Measurements from ENCODE around the gene SHOX.

SHOX gene

GRCh38 chrX:642436-643240 is 12.0 kb downstream of the SHOX start:
- Histone ChIP-seq H3K9me2 (replicated peaks; ENCODE audit: control insufficient read depth, low read length) (no peaks in the 10 kb centered on the region), H3K4me3 (ENCODE audit: low read length) (no peak overlapping the region), H3F3A (ENCODE audit: control insufficient read depth, insufficient read depth) (no peaks in the 10 kb centered on the region), H3K9me3 (ENCODE audit: control insufficient read depth, insufficient read depth, low read length) (no peaks in the 10 kb centered on the region), H3K4me2 (ENCODE audit: low read length) (no peak overlapping the region), H3K27me3 (ENCODE audit: control insufficient read depth, low read length) (no peaks in the 10 kb centered on the region), H3K36me3 (ENCODE audit: control insufficient read depth, low read length) (no peaks in the 10 kb centered on the region), H3K79me2 (ENCODE audit: control insufficient read depth, low read length) (no peaks in the 10 kb centered on the region), H3K27ac (ENCODE audit: low read depth, low read length) (no peak overlapping the region), H3K4me1 (ENCODE audit: control insufficient read depth, low read length) (no peaks in the 10 kb centered on the region), H4K20me1 (ENCODE audit: control insufficient read depth, insufficient read depth, low read depth, low read length) (no peaks in the 10 kb centered on the region)
- TF ChIP-seq EZH2phosphoT487 (IDR thresholded peaks at IDR 0.05; ENCODE audit: borderline replicate concordance, low read length) = no peak
- TF ChIP-seq CTCF (IDR thresholded peaks at IDR 0.05; ENCODE audit: low read depth, low read length, poor library complexity, severe bottlenecking) = no peak

GRCh38 chrX:643241-643595 is 12.6 kb downstream of the SHOX start:
- H4K20me1 ChIP-seq (ENCODE audit: control insufficient read depth, insufficient read depth, low read depth, low read length) = no peaks in the 10 kb centered on the region
- no peak overlapping the region for H3K4me2 ChIP-seq (ENCODE audit: low read length)
- no peak overlapping the region for H3K27ac ChIP-seq (ENCODE audit: low read depth, low read length)
- H3K27me3 ChIP-seq (ENCODE audit: control insufficient read depth, low read length) = no peaks in the 10 kb centered on the region
- no peaks in the 10 kb centered on the region for H3F3A ChIP-seq (ENCODE audit: control insufficient read depth, insufficient read depth)
- no peaks in the 10 kb centered on the region for H3K9me2 ChIP-seq (replicated peaks; ENCODE audit: control insufficient read depth, low read length)
- H3K4me3 ChIP-seq (ENCODE audit: low read length) = no peak overlapping the region
- no peaks in the 10 kb centered on the region for H3K4me1 ChIP-seq (ENCODE audit: control insufficient read depth, low read length)
- TF ChIP-seq EZH2phosphoT487 (IDR thresholded peaks at IDR 0.05; ENCODE audit: borderline replicate concordance, low read length) (no peak), CTCF (IDR thresholded peaks at IDR 0.05; ENCODE audit: low read depth, low read length, poor library complexity, severe bottlenecking) (no peak)
- H3K36me3 ChIP-seq (ENCODE audit: control insufficient read depth, low read length) = no peaks in the 10 kb centered on the region
- H3K9me3 ChIP-seq (ENCODE audit: control insufficient read depth, insufficient read depth, low read length) = no peaks in the 10 kb centered on the region
- no peaks in the 10 kb centered on the region for H3K79me2 ChIP-seq (ENCODE audit: control insufficient read depth, low read length)

- no peaks in the 10 kb centered on the region for H3K9me2 ChIP-seq (replicated peaks; ENCODE audit: control insufficient read depth, low read length)
- no peak overlapping the region for H3K4me3 ChIP-seq (ENCODE audit: low read length)
- H3F3A ChIP-seq (ENCODE audit: control insufficient read depth, insufficient read depth) = no peaks in the 10 kb centered on the region
- H3K4me1 ChIP-seq (ENCODE audit: control insufficient read depth, low read length) = no peaks in the 10 kb centered on the region
- no peak overlapping the region for H3K4me2 ChIP-seq (ENCODE audit: low read length)
- no peaks in the 10 kb centered on the region for H3K79me2 ChIP-seq (ENCODE audit: control insufficient read depth, low read length)
- H4K20me1 ChIP-seq (ENCODE audit: control insufficient read depth, insufficient read depth, low read depth, low read length) = no peaks in the 10 kb centered on the region
- no peaks in the 10 kb centered on the region for H3K27me3 ChIP-seq (ENCODE audit: control insufficient read depth, low read length)
- no peaks in the 10 kb centered on the region for H3K36me3 ChIP-seq (ENCODE audit: control insufficient read depth, low read length)
- TF ChIP-seq EZH2phosphoT487 (IDR thresholded peaks at IDR 0.05; ENCODE audit: borderline replicate concordance, low read length) (no peak), CTCF (IDR thresholded peaks at IDR 0.05; ENCODE audit: low read depth, low read length, poor library complexity, severe bottlenecking) (no peak)
- H3K9me3 ChIP-seq (ENCODE audit: control insufficient read depth, insufficient read depth, low read length) = no peaks in the 10 kb centered on the region
- H3K27ac ChIP-seq (ENCODE audit: low read depth, low read length) = no peak overlapping the region
These were observed 13.3 kb downstream of the SHOX start for GRCh38 chrX:643911-644303.

All from DOHH2 (cell line).